SJSA1 (cell line): Measurements from ENCODE around the gene OR6K6. TPM values are rescaled to one million over a fixed set of nuclear protein-coding genes. Genes with fewer than 3 reads are reported as not detected.

ENCODE experiments used
- DNase-seq, 2 experiments: peaks; one replicate each; pipeline ENCODE4 v3.0.0-alpha.2; 2015 to 2020; ENCODE audit warnings: low spot score in 2 of 2, low read depth in 1 of 2
- H3K27ac ChIP-seq: fragments of 250-450 bp; sonication (Bioruptor Pico); 2 replicates; pipeline ENCODE4 v1.5.1; 2020; ENCODE audit warnings: mild to moderate bottlenecking, moderate library complexity
- H3K27me3 ChIP-seq: fragments of 250-450 bp; sonication (Bioruptor Pico); replicated peaks from 2 replicates; pipeline ENCODE4 v1.5.1; 2020; ENCODE audit warnings: mild to moderate bottlenecking, moderate library complexity
- H3K36me3 ChIP-seq: fragments of 250-450 bp; sonication (Bioruptor Pico); 2 replicates; pipeline ENCODE4 v1.5.1; 2020; ENCODE audit warnings: mild to moderate bottlenecking
- H3K4me1 ChIP-seq: fragments of 250-450 bp; sonication (Bioruptor Pico); replicated peaks from 2 replicates; pipeline ENCODE4 v1.6.1; 2021; ENCODE audit warnings: mild to moderate bottlenecking
- H3K4me3 ChIP-seq: fragments of 250-450 bp; sonication (Bioruptor Pico); 2 replicates; pipeline ENCODE4 v1.5.1; 2020; ENCODE audit warnings: mild to moderate bottlenecking
- H3K9me3 ChIP-seq: fragments of 250-450 bp; sonication (Bioruptor Pico); replicated peaks from 2 replicates; pipeline ENCODE4 v1.5.1; 2020; ENCODE audit warnings: mild to moderate bottlenecking
- total RNA-seq: library from RNA; depleted of rRNA; stranded (reverse); fragments of >200 nt; shearing (Covaris generic); gene quantifications from 2 replicates; pipeline ENCODE4 v1.2.3, GENCODE V29; 2014; rRNA removed

Gene OR6K6
- total RNA-seq = not detected in 2 replicates

DNA sequence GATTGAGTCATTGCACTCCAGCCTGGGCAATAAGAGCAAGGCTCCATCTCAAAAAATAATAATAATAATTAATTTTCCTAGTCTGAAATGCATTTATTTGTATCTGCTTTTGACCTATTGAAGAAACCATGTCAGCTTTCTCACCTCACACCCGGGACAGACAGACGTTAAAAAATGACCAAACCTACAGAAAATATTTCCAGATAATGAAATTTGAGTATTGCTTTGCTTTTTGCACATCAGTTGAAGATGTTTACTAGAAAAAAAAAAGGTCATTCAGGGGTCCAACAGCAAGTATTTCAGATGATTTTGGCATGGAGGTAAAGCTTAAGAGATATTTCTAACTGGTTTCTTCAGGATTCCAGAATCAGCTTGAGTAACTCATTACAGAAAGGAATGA lies at the start of gene OR6K6:
TSS of gene OR6K6 (plus strand) at position 301 of the 400 bp plus-strand sequence. CDS start 168 bp downstream, outside the sequence.
- no peak within 1 kb of the TSS for H3K4me3 ChIP-seq
- DNase-seq = no peak
- no peaks in the 10 kb centered on the region for H3K4me1 ChIP-seq
- no peaks in the 10 kb centered on the region for H3K9me3 ChIP-seq
- no peaks in the 10 kb centered on the region for H3K36me3 ChIP-seq
- no peaks in the 10 kb centered on the region for H3K27me3 ChIP-seq
- H3K27ac ChIP-seq = no peak within 1 kb of the TSS

DNA sequence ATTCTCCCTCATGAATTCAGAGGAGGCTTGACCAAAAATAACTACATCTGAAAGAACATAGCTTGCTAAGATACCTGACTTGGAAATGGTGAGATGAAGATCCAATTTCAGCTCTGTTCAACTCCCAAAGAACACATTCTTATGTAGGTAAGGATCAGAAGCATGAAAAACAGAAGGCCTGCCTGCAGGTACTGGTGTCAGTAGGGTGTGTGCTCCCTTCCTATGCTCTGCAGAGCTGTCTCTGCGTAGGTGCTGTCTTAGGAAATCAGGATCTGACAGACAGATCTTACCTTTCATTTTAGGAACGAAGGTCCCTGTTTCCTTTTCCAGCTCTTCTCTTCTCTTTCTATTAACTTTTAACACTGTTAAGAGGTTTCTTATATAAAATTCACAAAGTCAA lies 48.4 kb upstream of the OR6K6 start:
- H3K9me3 ChIP-seq = no peaks in the 10 kb centered on the region

GRCh38 chr1:158711098-158711497 lies 43.4 kb upstream of the OR6K6 start:
- no peak overlapping the region for H3K4me3 ChIP-seq
- no peak for DNase-seq
- H3K4me1 ChIP-seq = no peaks in the 10 kb centered on the region
- H3K36me3 ChIP-seq = no peaks in the 10 kb centered on the region
- H3K9me3 ChIP-seq = no peaks in the 10 kb centered on the region
- H3K27ac ChIP-seq = no peak overlapping the region
- H3K27me3 ChIP-seq = no peaks in the 10 kb centered on the region

More for the DNA sequence above, 48.4 kb upstream of the OR6K6 start:
- Histone ChIP-seq H3K36me3 (no peaks in the 10 kb centered on the region), H3K27me3 (no peaks in the 10 kb centered on the region), H3K4me1 (no peaks in the 10 kb centered on the region), H3K4me3 (no peak overlapping the region), H3K27ac (no peak overlapping the region)
- DNase-seq = no peak

GRCh38 chr1:158714754-158715153 lies 39.8 kb upstream of the OR6K6 start:
- DNase-seq = no peak
- no peaks in the 10 kb centered on the region for H3K9me3 ChIP-seq

GRCh38 chr1:158716335-158716734 lies 38.2 kb upstream of the OR6K6 start:
- no peaks in the 10 kb centered on the region for H3K27me3 ChIP-seq
- no peaks in the 10 kb centered on the region for H3K36me3 ChIP-seq
- H3K9me3 ChIP-seq = no peaks in the 10 kb centered on the region
- no peak overlapping the region for H3K4me3 ChIP-seq
- no peaks in the 10 kb centered on the region for H3K4me1 ChIP-seq
- H3K27ac ChIP-seq = no peak overlapping the region
- no peak for DNase-seq

More at GRCh38 chr1:158714754-158715153, 39.8 kb upstream of the OR6K6 start:
- Histone ChIP-seq H3K27ac (no peak overlapping the region), H3K4me1 (no peaks in the 10 kb centered on the region), H3K36me3 (no peaks in the 10 kb centered on the region), H3K27me3 (no peaks in the 10 kb centered on the region), H3K4me3 (no peak overlapping the region)

GRCh38 chr1:158717344-158717743 lies 37.2 kb upstream of the OR6K6 start:
- no peak for DNase-seq
- no peaks in the 10 kb centered on the region for H3K27me3 ChIP-seq
- no peaks in the 10 kb centered on the region for H3K9me3 ChIP-seq
- H3K4me3 ChIP-seq = no peak overlapping the region
- no peak overlapping the region for H3K27ac ChIP-seq
- no peaks in the 10 kb centered on the region for H3K36me3 ChIP-seq
- H3K4me1 ChIP-seq = no peaks in the 10 kb centered on the region

DNA sequence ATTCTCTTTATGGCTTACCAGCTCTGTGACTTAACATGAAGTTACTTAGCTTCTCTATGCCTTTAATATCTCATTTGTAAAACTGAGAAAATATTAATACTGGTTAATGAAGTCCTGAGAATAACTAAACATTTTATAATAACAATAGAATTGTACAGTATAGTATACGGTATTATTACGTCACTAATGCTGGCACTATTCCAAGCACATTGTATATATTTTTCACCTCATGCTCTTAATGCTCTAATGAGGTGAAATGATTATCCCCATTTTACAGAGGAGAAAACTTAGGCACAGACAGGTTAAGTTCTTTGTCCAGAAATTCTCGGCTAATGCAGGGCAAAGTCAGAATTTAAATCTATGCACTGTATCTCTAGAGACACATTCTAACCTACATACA lies 34.9 kb upstream of the OR6K6 start:
- no peak overlapping the region for H3K27ac ChIP-seq
- DNase-seq = no peak
- H3K4me1 ChIP-seq = no peaks in the 10 kb centered on the region
- no peaks in the 10 kb centered on the region for H3K9me3 ChIP-seq
- H3K27me3 ChIP-seq = no peaks in the 10 kb centered on the region
- no peaks in the 10 kb centered on the region for H3K36me3 ChIP-seq
- no peak overlapping the region for H3K4me3 ChIP-seq

DNA sequence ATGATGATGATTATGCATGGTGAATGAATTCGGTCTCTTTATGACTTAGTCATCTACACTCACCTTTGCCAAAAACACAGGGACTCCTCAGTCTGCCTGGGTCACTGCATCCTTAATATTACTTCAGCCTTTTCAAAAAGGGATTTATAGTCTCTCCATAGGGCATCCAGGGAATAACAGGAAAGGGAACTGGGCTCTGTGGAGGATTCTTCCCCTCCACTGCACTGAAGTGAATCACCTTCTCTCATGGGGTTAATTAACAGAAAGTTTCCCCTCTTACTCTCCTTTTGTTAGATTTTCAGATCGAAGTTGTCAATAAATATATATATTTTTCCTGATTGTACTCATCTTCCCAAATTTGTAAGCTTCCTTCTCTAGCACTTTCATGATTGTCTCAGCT lies 33.9 kb upstream of the OR6K6 start, which contains the start of gene OR6K3:
TSS of gene OR6K3 (minus strand) at position 101 of the 400 bp plus-strand sequence. CDS start 2,605 bp downstream, outside the sequence.
- no peaks in the 10 kb centered on the region for H3K36me3 ChIP-seq
- no peak for DNase-seq
- H3K4me1 ChIP-seq = no peaks in the 10 kb centered on the region
- H3K27me3 ChIP-seq = no peaks in the 10 kb centered on the region
- H3K4me3 ChIP-seq = no peak within 1 kb of the TSS
- H3K27ac ChIP-seq = no peak within 1 kb of the TSS
- no peaks in the 10 kb centered on the region for H3K9me3 ChIP-seq

- Histone ChIP-seq H3K9me3 (no peaks in the 10 kb centered on the region), H3K4me3 (no peak overlapping the region), H3K27me3 (no peaks in the 10 kb centered on the region), H3K36me3 (no peaks in the 10 kb centered on the region), H3K4me1 (no peaks in the 10 kb centered on the region), H3K27ac (no peak overlapping the region)
- no peak for DNase-seq
These were observed 30.1 kb upstream of the OR6K6 start for GRCh38 chr1:158724442-158724841.

GRCh38 chr1:158728510-158729225 lies 25.9 kb upstream of the OR6K6 start:
- Histone ChIP-seq H3K4me3 (no peak overlapping the region), H3K36me3 (no peaks in the 10 kb centered on the region), H3K27ac (no peak overlapping the region), H3K9me3 (no peaks in the 10 kb centered on the region), H3K27me3 (no peaks in the 10 kb centered on the region), H3K4me1 (no peaks in the 10 kb centered on the region)
- no peak for DNase-seq

DNA sequence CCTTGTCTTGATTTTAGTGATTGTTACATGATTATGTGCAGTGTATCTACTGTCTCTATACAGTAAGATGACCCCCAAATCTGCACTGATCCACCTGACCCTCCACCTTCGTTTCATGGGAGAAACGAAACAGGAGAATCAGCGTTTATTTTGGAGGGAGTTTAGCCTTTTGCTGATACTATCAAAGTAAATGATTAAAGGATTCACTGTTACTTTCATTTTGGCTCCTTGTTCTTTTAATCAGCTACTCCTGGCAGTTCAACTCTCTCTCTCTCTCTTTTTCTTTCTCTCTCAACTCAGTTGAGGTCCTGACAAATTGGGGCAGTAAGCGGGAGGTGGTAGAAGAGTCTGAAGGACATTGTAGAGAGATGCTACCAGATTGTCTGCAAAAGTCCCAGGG lies 24.1 kb upstream of the OR6K6 start:
- no peaks in the 10 kb centered on the region for H3K4me1 ChIP-seq

DNA sequence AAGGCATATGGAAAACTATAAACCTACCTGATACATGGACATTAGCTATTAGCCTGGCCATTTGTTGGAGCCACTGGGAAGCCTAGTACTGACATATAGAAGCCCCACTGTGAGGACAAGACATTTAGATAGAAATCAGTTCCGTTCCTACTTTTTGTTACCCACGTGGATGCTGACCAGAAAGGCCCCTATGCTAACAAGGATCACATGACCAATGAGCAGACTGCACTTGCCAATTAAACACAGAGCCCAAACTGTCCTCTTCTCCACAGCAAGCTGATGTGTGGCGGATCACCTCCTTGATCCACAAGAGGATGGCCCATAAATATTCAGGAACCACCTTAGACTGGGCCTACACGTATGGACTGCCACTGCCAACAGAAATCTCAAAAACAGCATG lies 22.8 kb upstream of the OR6K6 start:
- Histone ChIP-seq H3K27me3 (no peaks in the 10 kb centered on the region), H3K36me3 (no peaks in the 10 kb centered on the region), H3K4me1 (no peaks in the 10 kb centered on the region), H3K27ac (no peak overlapping the region), H3K9me3 (no peaks in the 10 kb centered on the region), H3K4me3 (no peak overlapping the region)
- no peak for DNase-seq

More for the DNA sequence above, 24.1 kb upstream of the OR6K6 start:
- DNase-seq = no peak
- Histone ChIP-seq H3K27ac (no peak overlapping the region), H3K36me3 (no peaks in the 10 kb centered on the region), H3K9me3 (no peaks in the 10 kb centered on the region), H3K4me3 (no peak overlapping the region), H3K27me3 (no peaks in the 10 kb centered on the region)

DNA sequence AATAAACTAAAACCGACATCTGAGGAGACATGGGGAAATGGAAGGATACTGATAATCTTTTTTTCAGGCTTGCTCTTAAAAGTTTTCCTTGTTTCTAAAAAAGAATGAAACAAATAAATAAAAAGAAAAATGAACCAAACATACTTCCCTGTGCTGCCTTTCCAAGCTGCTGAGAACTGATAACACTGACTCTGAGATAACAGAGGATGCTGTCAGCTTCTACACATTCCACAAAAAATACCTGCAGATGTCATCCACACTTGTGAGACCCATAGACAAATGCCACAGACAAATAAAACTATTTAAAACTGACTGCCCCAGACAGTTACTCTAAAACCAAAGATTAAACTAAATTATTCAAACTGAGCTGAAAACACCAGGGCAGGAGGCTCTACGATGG lies 22.0 kb upstream of the OR6K6 start:
- no peaks in the 10 kb centered on the region for H3K4me1 ChIP-seq
- H3K36me3 ChIP-seq = no peaks in the 10 kb centered on the region
- no peak overlapping the region for H3K27ac ChIP-seq
- no peaks in the 10 kb centered on the region for H3K9me3 ChIP-seq
- no peaks in the 10 kb centered on the region for H3K27me3 ChIP-seq
- H3K4me3 ChIP-seq = no peak overlapping the region
- no peak for DNase-seq

DNA sequence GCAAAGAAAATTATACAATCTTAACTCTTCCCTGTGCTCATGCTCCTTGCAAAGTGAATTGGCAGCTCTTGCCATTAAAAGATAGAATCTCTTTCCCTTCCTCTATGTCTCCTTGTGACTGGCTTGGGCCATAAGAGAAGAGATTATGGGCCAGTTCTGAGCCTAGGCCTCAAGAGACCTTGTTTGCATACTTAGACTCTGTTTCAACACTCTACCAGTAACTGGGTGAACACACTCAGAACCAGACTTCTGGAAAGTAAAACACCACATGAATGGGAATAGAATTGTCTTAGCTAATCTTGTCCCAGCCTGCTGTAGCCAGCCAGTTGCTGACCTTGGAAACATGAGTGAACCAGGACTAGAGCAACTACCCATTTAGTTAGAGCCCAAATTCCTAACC lies 18.7 kb upstream of the OR6K6 start:
- Histone ChIP-seq H3K4me3 (no peak overlapping the region), H3K36me3 (no peaks in the 10 kb centered on the region), H3K27ac (no peak overlapping the region), H3K9me3 (no peaks in the 10 kb centered on the region), H3K4me1 (no peaks in the 10 kb centered on the region), H3K27me3 (no peaks in the 10 kb centered on the region)
- DNase-seq = no peak
